NCI-H128 (cell line): ENCODE measurements around the gene LPCAT3.
A peak's percentile ranks its signal among the peaks of the same experiment; 100 is the strongest.

ENCODE experiments used
- DNase-seq: peaks from one replicate; lab custom pipeline; 2025; ENCODE audit not compliant: unreplicated experiment; lab: John Stamatoyannopoulos, UW

The LPCAT3 gene

GRCh38 chr12:6954316-6955107 is 63.8 kb downstream of the LPCAT3 start:
- no peak for DNase-seq

GRCh38 chr12:6953442-6954315 is 64.6 kb downstream of the LPCAT3 start:
- no peak for DNase-seq

- DNase-seq, result no peak
Observed at GRCh38 chr12:6952863-6953441, 65.3 kb downstream of the LPCAT3 start.

GRCh38 chr12:6952121-6952862 is 66.0 kb downstream of the LPCAT3 start:
- no peak for DNase-seq

- no peak for DNase-seq
Observed at GRCh38 chr12:6951551-6952120, 66.6 kb downstream of the LPCAT3 start.

GRCh38 chr12:6950811-6951540 is 67.3 kb downstream of the LPCAT3 start, which contains the start of gene PTPN6:
TSS of gene PTPN6 (plus strand) at chr12:6951356. CDS start at chr12:6951513, 157 bp downstream.
- DNase-seq, result no peak

- DNase-seq, result no peak
Observed at GRCh38 chr12:6950401-6950801, 67.9 kb downstream of the LPCAT3 start.

- no peak for DNase-seq
Observed at GRCh38 chr12:6948873-6949594, 69.2 kb downstream of the LPCAT3 start.

GRCh38 chr12:6947615-6948014 is 70.7 kb downstream of the LPCAT3 start:
- DNase-seq, result no peak

GRCh38 chr12:6946920-6947374 is 71.3 kb downstream of the LPCAT3 start:
- no peak for DNase-seq

- no peak for DNase-seq
Observed at GRCh38 chr12:6946033-6946919, 72.0 kb downstream of the LPCAT3 start.

- no peak for DNase-seq
Observed at GRCh38 chr12:6945613-6946012, 72.7 kb downstream of the LPCAT3 start.

GRCh38 chr12:6944381-6945186 is 73.7 kb downstream of the LPCAT3 start:
- peak; percentile 95 for DNase-seq

GRCh38 chr12:6943722-6944380 is 74.4 kb downstream of the LPCAT3 start, which contains the start of the genes C12orf57 and RNU7-1:
TSS of gene C12orf57 (plus strand) at chr12:6944022. CDS start at chr12:6944122, 100 bp downstream.
TSS of gene RNU7-1 (plus strand) at chr12:6943816.
- DNase-seq, result peak; percentile 93

- DNase-seq, result peak; percentile 93
Observed at GRCh38 chr12:6943389-6943721, 74.9 kb downstream of the LPCAT3 start.

GRCh38 chr12:6942331-6942665 is 76.0 kb downstream of the LPCAT3 start:
- no peak for DNase-seq

- no peak for DNase-seq
Observed at GRCh38 chr12:6941782-6942181, 76.5 kb downstream of the LPCAT3 start.
